Left colon (tissue), 2 donors: Measurements from ENCODE around the gene EYS. TPM values are rescaled to one million over a fixed set of nuclear protein-coding genes. Genes with fewer than 3 reads are reported as not detected.
"Not testable (repeated sequence)": the region's sequence is repeated elsewhere in the genome, so short reads cannot be mapped to it uniquely, and the experiment has no call there.

Experiments used
- ATAC-seq: fragments of 200-7000 bp; cut with Tn5 transposase; one replicate; pipeline ENCODE4 v1.9.1; 2020; ENCODE audit warnings: mild to moderate bottlenecking, moderate library complexity
- DNase-seq, 2 donors: peaks; one replicate each; pipeline ENCODE4 v3.0.0-alpha.2; 2020
- intact Hi-C, 2 donors: fragments of 100-400 bp; cut with DNase I in 1 of 2; cut with micrococcal nuclease in 1 of 2; formaldehyde crosslinking; loops; one replicate each; pipeline versions ENCODE4 v1.11.2 to v1.14.0; 2022; cut with DNase I, micrococcal nuclease
- total RNA-seq, 2 donors: library from RNA; stranded (reverse); fragmentation: NEBNext Ultra II Directional; extraction: Animal tissue kit (Norgen Biotek cat#: 25700); gene quantifications; one replicate each; pipeline ENCODE4 v1.2.1, GENCODE V29; 2021
- donor health status: DM: no; HTN: no; CAD: no.
- donor health status: DM: yes; HTN: yes; CAD: no.

EYS gene
- total RNA-seq, 2 donors from 2014 or later: 0.59 to 1.3 TPM

DNA sequence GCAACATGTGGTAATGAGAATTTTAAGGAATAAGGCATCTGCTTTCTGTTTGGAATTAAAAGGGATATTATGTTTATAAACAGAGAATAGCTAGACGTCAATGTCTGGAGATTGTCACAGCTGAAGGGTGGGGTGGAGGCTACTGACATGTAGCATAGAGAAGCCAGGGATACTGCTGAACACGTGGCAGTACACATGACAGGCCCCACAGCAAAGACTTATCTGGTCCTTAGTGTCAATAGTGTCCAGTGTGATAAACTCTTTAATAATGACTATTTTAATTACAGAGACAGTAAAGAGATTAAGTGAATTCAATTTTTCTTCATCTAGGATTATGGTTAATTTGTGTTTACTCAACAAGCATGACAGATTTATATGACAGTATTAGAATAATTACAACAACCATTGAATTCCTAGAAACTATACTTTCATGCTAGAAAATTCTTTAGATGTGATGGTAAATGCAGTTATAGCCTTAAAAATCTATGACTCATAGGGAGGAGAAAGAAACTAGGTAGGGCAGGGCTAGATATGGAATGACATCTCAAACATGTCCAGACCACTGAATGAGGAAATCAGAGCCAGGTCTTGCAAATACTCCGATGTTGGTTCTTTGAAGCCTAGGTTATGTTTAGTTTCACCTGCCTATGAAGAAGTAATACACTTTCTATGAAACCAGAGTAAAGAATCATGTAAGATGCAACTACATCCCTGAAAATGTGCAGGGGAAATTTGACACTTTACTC is 1671.9 kb downstream of the EYS start:
- no peak for DNase-seq
- ATAC-seq: peak; percentile 46
- intact Hi-C loops: no loop called here

DNA sequence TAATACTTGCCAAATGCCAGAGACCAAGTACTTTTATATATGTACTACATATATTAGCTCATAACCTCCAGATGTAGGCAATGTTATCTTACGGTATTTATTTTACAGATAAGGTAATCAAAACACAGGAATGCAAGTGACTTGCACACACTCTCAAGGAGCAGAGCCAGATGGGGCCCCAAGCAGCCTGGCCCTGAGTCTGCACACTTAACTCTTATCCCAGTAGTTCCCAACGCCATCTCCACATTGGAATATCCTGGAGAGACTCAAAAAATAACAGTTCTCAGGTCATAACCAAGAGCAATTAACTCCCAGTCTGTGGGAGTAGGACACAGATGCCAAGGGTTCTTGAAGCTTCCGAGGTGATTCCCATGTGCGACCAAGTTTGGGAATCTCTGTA is 1672.7 kb downstream of the EYS start:
- ATAC-seq (no peak), DNase-seq (no peak)
- intact Hi-C loops: no loop called here

GRCh38 chr6:64030950-64031618 is 1675.9 kb downstream of the EYS start:
- ATAC-seq, DNase-seq, intact Hi-C loops: not testable (repeated sequence)

DNA sequence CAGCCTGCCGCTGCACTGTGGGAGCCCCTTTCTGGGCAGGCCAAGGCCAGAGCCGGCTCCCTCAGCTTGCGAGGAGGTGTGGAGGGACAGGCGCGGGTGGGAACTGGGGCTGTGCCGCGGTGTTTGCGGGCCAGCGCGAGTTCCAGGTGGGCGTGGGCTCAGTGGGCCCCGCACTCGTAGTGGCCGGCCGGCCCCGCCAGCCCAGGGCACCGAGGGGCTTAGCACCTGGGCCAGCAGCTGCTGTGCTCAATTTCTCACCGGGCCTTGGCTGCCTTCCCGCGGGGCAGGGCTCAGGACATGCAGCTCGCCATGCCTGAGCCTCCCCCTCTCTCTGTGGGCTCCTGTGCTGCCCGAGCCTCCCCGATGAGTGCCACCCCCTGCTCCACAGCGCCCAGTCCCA is 1683.3 kb downstream of the EYS start:
- intact Hi-C loops: no loop called here
- ATAC-seq: no peak

GRCh38 chr6:64014595-64014994 is 1692.4 kb downstream of the EYS start:
- ATAC-seq (no peak), DNase-seq (no peak)
- intact Hi-C loops: loop anchor here in 1 of 2 donors (10.0 kb wide), 1 partner anchor 310 kb away; no protein-coding TSS in a partner anchor

More for the DNA sequence above, 1683.3 kb downstream of the EYS start:
- no peak for DNase-seq

DNA sequence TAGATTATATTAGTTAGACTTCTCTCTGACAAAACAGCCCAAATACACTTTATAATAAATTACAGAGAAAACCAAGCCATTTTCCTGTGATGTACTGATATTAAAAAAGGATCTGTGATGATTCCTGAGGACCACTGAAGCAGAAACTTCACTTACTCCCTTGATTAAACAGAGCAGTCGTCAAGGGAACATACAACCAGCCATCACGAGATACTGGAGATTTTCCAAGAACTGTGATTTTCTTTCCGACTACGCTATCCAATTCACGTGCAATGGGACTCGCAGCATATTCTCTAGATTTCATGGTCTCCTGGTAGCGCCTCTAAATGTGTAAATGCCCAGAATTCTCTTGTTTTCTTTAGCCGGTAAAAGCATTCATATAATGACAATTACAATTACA is 1694.0 kb downstream of the EYS start:
- ATAC-seq (no peak), DNase-seq (no peak)
- intact Hi-C loops: loop anchor here in 1 of 2 donors (10.0 kb wide), 1 partner anchor 312 kb away; no protein-coding TSS in a partner anchor

DNA sequence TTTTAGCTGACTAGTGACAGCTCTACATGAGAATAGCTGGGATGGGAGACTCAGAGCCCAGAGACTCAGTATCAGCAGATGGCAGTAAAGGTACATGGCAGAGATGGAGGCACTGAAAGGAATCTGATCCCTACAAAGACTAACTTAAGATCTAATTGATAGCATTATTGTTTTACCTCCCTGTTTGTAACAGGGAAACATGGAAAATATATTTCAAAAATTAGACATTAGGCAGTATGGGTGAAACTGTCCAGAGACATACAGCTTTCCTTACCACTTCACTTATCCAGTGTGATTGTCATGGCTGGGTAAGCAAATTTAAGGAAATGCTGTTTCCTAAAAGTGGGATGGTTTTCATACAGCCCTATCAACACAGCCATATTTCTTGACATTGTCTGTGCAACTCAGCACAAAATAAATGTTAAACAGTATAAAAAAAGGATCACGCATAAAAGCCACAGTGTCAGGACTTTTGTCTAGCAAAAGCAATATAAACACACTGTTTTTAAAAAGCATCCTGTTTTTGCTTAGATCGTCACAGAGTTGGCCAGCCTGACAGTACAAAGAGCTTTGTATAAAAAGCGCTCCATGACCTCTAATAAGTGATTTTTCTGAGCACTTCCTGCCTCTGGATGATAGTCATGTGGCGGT is 1694.5 kb downstream of the EYS start:
- DNase-seq: peak in 1 of 2 donors; percentile 15
- ATAC-seq: peak; percentile 99
- intact Hi-C loops: loop anchor here in 1 of 2 donors (10.0 kb wide), 1 partner anchor 312 kb away; no protein-coding TSS in a partner anchor

DNA sequence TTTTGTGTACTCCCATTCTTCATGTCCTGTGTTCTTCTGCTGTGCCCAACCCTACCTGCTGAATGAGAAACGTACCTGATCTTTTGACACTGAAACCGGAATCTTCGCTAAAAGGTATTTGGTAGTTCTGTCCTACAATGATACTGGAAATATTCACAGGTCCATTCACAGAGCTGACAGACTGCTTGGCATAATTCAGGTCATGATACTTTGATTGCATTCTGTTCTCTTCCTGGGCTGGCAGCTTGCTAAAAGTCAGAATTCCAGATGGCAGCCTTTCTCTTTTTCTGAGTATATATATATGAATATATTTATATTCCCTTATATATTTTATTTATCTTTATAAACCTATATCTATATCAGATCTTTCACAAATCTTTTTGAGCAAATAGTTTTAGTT is 1696.4 kb downstream of the EYS start:
- intact Hi-C loops: loop anchor here in 1 of 2 donors (10.0 kb wide), 1 partner anchor 314 kb away; no protein-coding TSS in a partner anchor
- DNase-seq (no peak), ATAC-seq (no peak)

GRCh38 chr6:64010010-64010409 is 1697.0 kb downstream of the EYS start:
- no peak for DNase-seq
- intact Hi-C loops: loop anchor here in 1 of 2 donors (10.0 kb wide), 1 partner anchor 315 kb away; no protein-coding TSS in a partner anchor
- no peak for ATAC-seq

DNA sequence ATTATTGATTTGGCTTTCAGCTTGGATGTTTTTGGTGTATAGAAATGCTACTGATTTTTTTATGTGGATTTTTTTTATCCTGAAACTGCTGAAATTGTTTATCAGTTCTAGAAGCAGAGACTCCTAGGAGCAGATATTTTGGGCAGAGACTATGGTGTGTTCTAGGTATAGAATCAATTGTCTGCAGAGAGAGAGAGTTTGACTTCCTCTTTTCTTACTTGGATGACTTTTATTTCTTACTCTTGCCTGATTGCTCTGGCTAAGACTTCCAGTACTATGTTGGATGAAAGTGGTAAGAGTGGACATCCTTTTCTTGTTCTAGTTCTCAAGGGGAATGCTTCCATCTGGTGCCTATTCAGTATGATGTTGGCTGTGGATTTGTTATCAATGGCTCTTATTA is 1700.8 kb downstream of the EYS start:
- intact Hi-C loops: no loop called here
- ATAC-seq (no peak), DNase-seq (no peak)

- ATAC-seq (no peak), DNase-seq (no peak)
- intact Hi-C loops: no loop called here
Observed at GRCh38 chr6:64000818-64001491, 1706.1 kb downstream of the EYS start.

DNA sequence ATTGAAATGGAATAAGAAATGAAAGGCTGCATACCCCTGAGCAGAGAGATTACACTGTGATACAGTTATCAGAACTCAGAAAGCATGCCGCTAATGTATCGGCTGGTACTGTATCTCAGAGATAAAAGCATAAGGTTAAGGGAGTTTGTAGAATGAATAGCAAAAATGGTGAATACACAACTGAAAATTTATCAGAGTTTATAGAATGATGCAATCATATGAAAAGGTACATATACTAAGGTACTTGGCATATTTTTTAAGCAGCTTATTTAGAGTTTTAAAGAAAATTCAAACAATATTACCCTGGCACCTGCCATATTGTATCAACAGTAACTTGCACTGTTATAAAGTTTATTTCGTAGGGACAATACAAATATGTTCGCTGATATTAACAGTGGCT is 1707.4 kb downstream of the EYS start:
- intact Hi-C loops: no loop called here
- DNase-seq (no peak), ATAC-seq (no peak)

DNA sequence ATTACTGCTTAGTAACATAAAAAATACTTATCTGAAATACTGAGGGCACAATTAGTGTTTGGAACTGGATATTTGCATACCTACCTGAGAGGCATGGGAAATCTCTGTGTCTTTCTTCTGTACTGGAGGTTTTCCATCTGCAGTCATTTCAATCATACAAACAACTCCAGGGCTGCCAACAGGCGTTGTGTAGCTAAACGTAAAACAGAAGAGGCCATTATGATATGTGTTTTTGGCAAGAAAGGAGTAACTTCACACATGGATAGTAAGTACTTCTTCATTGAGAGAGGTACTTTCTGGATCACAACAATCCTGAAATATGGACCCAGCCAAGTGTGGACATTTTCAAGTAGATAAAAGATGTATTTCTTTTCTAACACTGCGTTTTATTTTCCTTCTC is 1708.0 kb downstream of the EYS start:
- intact Hi-C loops: no loop called here
- DNase-seq (no peak), ATAC-seq (no peak)

GRCh38 chr6:63997734-63998133 is 1709.3 kb downstream of the EYS start:
- no peak for DNase-seq
- no peak for ATAC-seq
- intact Hi-C loops: no loop called here

- DNase-seq (no peak), ATAC-seq (no peak)
- intact Hi-C loops: no loop called here
Observed at GRCh38 chr6:63997221-63997620, 1709.8 kb downstream of the EYS start.

DNA sequence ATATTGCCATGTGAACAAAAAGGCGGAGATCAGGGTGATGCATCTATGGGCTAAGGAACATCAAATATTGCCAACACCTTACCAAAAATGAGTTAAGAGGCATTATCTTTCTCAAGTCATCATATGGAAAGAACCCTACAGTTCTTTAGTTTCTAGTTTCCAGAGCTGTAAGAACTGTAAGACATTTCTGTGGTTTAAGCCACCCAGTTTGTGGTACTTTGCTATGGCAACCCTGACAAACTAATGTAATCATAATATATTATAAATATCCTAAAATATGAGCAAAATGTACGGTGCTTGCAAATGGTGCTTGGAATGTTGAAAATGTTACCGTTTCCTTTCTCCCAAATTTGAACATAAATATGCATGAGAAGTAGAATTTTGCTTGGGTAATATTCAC is 1721.8 kb downstream of the EYS start:
- DNase-seq: no peak
- intact Hi-C loops: no loop called here
- no peak for ATAC-seq

GRCh38 chr6:63975699-63976098 is 1731.3 kb downstream of the EYS start:
- ATAC-seq (no peak), DNase-seq (no peak)
- intact Hi-C loops: no loop called here

DNA sequence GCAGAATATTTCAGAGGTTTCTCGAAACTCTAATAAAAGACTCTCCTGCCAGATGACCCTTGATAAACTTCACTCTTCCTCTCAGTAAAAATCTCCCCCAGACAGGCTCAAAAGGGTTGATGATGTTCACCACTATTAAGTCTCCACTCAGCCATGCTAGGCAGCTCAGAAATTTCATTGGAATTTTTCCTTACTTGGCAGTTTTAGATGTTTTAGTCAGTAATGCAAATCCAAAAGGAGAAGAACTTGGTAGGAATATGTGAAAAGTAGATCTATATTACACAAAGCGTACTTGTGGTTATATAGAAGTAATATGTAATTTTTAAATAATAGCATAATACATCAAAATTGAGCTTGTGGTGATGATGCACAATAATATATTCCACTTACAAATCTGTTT is 1738.4 kb downstream of the EYS start:
- DNase-seq: no peak
- intact Hi-C loops: no loop called here

DNA sequence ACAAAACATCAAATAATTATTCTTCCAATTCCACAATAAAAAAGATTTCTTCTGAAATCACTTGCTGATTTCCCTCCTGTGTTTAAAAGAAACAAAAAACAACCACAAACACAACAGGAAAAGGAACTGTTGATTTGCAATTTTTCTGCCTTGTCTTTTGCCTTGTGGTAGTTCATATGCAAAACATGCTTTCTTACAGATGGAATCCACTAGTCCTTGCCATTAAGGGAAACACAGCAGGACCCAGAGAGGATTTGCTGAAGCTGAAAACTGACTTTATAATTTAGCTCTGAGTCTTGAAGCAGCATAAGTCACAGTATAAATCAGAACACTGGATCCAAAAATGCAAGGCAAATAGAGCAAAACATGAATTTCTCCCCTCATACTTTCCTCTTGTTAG is 1742.7 kb downstream of the EYS start:
- DNase-seq (no peak), ATAC-seq (no peak)
- intact Hi-C loops: no loop called here

More for the DNA sequence above, 1738.4 kb downstream of the EYS start:
- ATAC-seq: no peak
